Mammary epithelial cell (primary cell): ENCODE measurements around the gene TFDP1.

Experiments
- EZH2 ChIP-seq: IDR thresholded peaks from 2 replicates; pipeline ENCODE4 v1.6.1; 2012; ENCODE audit warnings: low read length, inconsistent platforms, borderline replicate concordance
- TF ChIP-seq, protein P1 (sequence below), 2 donors: IDR thresholded peaks in 1 of 2; conservative IDR thresholded peaks in 1 of 2; 2 replicates each; pipeline ENCODE4 v1.5.1; 2011 to 2012; ENCODE audit warnings: inconsistent platforms in 2 of 2, low read length in 2 of 2, mild to moderate bottlenecking in 2 of 2, control low read depth in 1 of 2, low read depth in 1 of 2; ENCODE audit not compliant: insufficient read depth in 1 of 2; ENCODE audit errors: extremely low read depth in 1 of 2

DNA sequence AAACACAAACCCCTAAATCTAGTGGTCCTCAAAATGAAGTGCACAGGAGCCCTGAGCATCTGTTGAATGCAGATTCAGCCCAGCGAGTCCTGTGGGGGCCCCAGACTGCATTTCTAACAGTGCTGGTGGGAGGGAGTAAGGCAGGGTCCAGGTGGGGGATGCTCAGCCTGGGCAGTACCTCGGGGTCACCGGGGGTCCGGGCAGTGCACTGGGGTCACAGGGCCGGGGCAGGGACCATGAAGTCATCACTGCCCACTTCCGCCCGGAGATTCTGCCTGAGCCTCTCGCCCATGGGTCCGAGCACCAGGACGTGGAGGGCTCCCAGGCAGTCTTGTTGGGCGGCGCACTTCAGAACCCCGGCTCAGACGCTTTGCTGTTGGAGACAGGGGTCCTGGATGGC, 74.3 kb downstream of the TFDP1 start:
- TF ChIP-seq, protein P1, sequence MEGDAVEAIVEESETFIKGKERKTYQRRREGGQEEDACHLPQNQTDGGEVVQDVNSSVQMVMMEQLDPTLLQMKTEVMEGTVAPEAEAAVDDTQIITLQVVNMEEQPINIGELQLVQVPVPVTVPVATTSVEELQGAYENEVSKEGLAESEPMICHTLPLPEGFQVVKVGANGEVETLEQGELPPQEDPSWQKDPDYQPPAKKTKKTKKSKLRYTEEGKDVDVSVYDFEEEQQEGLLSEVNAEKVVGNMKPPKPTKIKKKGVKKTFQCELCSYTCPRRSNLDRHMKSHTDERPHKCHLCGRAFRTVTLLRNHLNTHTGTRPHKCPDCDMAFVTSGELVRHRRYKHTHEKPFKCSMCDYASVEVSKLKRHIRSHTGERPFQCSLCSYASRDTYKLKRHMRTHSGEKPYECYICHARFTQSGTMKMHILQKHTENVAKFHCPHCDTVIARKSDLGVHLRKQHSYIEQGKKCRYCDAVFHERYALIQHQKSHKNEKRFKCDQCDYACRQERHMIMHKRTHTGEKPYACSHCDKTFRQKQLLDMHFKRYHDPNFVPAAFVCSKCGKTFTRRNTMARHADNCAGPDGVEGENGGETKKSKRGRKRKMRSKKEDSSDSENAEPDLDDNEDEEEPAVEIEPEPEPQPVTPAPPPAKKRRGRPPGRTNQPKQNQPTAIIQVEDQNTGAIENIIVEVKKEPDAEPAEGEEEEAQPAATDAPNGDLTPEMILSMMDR (conservative IDR thresholded peaks at IDR 0.05 in 1 of 2, IDR thresholded peaks at IDR 0.05 in 1 of 2; ENCODE audit: extremely low read depth in 1 of 2, insufficient read depth in 1 of 2, low read depth in 1 of 2, low read length in 2 of 2), result no peak
- no peak for TF ChIP-seq EZH2
